HG02885 (cell line): ENCODE results near the gene SLC5A3.
A peak's percentile ranks its signal among the peaks of the same experiment; 100 is the strongest.

Experiments
- ATAC-seq: cut with Tn5 transposase; IDR thresholded peaks from one replicate; pipeline ENCODE4 v1.9.1; 2021; ENCODE audit warnings: mild to moderate bottlenecking; ENCODE audit not compliant: unreplicated experiment, poor library complexity

Gene SLC5A3

GRCh38 chr21:34073032-34073748 lies at the start of gene SLC5A3, which contains the start of gene MRPS6:
Gene SLC5A3 (plus strand): TSS chr21:34073578. CDS start chr21:34095199, 21,621 bp downstream.
Gene MRPS6 (plus strand): TSS chr21:34073578. CDS start chr21:34073701, 123 bp downstream.
- ATAC-seq = peak; percentile 79

DNA sequence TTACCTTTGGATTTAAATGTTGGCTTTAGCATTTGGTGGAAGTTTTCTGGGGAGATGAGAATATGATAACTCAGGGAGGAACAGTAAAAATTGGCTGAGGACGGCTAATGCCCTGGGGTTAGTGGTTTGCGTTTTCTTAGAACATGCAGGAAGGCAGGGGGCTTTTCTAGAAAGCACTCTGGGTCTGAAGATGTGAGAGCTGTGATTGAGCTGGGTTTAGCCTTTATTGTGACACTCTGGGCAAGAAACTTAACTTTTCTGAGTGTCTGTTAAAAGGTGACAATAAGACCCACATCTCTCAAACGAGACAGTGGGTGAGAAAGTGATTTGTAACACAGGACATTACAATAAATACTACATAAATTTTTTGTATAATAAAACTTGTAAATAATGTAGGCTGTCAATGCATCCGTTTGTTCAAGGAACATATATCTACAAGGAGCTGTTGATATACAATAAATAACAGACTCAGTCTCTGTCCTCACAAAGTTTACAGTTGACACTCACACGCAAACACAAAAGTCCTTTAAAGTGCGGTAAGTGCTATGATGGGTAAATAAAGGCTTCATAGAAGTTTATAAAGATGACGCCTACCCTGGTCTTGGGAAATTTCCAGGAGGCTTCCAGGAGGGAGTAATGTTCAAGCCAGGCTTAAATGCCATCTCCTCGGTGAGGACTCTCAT lies 49.5 kb upstream of the SLC5A3 start:
- no peak for ATAC-seq

DNA sequence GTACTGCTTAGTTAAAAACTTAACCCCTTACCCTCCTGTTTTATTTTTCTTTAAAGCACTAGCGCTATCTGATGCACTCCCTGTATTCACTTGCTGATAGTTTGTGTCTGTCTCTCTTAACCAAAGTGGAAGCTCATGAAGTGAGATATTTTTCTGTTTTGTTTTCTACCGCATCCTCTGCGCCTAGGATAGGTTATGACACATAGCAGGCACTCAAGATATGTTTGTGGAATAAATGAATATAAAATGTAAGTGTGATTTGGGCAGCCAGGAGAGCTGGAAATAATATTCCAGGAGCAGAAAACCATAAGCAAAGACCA lies 49.0 kb upstream of the SLC5A3 start:
- no peak for ATAC-seq

DNA sequence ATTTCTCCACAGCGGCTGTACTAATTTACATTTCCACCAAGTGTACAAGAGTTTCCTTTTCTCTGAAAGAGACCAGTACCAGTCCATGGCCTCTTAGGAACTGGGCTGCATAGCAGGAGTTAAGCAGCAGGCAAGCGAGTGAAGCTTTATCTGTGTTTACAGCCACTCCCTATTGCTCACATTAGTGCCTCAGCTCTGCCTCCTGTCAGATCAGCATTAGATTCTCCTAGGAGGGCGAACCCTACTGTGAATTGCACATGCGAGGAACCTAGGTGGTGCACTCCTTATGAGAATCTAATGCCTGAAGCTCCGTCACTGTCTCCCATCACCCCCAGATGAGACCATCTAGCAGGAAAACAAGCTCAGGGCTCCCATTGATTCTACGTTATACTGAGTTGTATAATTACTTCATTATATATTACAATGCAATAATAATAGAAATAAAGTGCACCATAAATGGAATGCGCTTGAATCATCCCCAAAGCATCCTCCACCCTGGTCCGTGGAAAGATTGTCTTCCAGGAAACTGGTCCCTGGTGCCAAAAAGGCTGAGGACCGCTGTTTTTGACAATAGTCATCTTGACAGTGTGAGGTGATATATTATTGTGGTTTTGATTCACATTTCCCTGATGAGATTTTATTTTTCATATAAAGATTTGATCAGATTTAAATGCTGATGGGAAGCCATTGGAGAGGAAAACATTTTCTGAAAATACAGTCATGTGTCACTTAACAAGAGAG lies 45.5 kb upstream of the SLC5A3 start:
- ATAC-seq = no peak

DNA sequence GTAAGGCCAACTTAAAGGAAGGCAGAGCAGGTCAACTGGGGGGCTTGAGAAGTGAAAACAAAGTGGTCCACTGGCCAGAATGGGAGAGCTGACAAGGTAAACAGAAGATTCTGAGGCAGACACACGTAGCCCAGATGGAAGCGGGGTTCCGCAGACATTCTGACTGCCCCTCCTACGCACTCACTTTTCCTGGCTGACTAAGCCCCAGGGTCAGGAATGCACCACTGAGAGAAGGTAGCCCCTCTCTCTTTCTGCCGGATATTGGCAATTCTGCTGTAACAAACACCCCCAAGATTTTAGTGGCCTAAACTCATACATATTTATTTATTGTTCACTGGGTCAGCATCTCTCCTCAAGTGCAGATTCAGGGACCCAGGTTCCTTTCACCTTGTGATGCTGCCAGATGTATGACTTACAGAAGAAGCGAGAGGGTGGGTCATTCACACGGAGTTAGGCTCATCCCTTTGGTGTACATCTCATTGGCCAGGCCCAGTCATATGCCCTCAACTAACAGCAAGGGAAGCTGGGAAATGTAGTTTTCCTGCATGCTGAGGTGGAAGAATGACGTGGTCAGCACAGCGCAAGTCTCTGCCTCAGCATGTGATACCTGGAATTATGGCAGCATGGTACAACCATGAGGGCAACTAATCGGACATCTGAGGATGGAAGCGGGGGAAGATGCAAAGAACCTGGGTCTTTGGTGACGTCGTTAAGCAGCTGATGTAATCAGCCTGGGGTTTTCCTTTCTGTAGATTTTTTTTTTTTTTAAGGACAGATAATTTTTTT lies 43.4 kb upstream of the SLC5A3 start:
- peak; percentile 98 for ATAC-seq

DNA sequence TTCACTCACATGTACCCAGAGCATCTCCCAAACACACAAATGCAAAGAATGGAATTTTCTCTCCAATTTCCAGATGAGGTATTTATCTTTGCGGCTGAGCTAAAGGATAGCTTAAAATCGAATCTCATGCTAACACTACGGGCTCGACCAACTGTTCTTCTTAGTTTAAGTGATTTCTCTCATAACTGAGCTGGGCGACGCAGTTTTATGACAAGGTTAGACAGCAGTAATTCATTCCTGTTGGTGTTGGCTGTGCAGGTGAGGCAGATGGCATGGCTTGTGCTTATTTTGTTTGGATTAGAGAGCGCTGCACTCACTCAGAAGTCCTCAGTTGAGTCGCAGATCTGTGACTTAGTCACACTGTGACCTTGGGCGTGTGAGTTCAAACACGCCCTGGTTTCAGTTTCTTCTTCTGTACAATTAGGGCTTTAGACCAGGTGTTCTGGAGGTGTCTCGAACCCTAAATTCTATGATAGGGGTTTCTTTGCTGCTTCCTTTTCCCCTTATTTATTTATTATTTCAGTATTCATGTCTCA lies 41.5 kb upstream of the SLC5A3 start:
- ATAC-seq = peak; percentile 47

- no peak for ATAC-seq
These were observed 38.9 kb upstream of the SLC5A3 start for GRCh38 chr21:34034369-34035014.

DNA sequence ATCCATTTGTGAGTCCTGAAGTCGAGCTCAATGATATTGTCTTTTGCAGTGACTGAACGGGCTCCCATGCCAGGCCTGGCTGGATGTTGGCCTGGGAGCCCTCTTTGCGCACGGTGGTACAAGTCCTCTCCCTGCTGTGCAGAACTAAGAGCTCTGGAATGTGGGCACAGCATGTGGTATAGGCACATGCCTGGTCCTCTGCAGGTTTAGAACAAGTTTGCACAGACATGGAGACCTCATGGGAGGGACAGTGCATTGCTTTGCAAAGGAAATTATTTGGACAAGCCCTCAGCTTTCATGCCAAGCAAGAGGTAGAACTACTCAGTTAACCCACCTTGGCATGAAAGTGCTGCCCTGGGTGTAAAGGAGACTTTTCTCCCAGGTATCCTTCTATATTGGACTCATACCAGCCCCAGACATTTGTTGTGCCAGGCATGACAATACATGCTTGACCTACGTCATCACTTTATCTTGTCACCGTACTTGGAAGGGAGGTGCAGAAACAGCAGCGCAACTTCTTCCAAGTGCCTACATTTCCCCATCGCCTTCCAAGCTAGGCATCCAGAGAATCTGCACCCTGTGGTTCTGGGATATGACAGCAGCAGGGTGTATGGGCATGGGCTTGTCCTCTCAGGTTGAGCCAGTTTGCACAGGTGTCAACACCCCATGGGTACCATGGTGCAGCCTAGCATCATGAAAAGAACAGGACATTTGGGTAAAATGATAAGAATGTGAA lies 37.6 kb upstream of the SLC5A3 start:
- no peak for ATAC-seq

DNA sequence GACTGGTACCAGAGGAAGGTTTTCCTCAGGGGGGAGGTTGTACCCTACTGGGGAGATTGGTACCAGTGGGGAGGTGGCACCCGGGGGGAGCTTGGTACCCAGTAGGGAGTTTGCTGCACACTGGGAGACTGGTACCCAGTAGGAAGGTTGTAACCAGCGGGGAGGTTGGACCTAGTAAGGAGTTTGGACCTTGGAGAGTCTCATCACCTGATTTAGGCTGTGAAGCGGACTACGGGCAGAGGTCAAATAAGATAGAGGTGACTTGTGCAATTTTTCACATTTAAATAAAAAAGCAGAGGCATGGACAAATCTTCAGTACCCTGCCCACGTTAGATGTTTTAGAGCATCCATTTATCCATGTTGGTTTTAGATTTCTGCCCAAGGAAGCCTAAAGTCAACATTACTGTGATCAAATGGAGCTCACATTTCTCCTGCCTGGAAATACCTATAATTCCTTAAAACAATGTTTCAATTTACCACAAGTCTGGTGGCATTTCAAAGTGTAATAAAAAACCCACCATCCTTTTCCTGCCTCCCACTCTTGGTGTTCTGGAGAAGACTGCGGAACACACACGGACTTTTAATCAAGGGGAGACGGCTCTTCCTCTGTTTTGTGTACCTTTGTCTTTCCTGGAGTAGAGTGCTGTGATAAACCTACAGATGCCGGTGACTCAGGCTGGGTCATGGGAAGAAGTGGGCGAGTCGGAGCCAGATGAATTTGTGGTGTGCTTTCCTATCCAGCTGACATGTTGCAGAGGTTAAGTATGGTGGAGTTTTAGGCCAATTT lies 36.2 kb upstream of the SLC5A3 start:
- no peak for ATAC-seq

- no peak for ATAC-seq
These were observed 33.5 kb upstream of the SLC5A3 start for GRCh38 chr21:34039678-34040382.

- ATAC-seq = no peak
These were observed 30.6 kb upstream of the SLC5A3 start for GRCh38 chr21:34042735-34043134.

DNA sequence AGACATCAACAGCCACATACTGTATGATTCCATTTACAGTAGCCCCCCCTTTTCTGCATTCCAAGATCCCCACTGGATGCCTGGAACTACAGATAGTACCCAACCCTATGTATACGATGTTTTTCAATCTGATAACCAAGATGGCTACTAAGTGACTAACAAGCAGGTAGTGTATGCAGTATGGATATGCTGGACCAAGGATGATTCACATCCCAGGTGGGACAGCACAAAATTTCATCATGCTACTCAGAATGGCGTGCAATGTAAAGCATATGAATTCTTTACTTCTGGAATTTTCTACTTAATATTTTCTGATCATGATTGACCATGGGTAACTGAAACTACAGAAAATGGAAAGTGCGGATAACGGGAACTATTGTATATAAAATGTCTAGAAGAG lies 30.0 kb upstream of the SLC5A3 start:
- ATAC-seq = no peak

- ATAC-seq = peak; percentile 68
These were observed 26.5 kb upstream of the SLC5A3 start for GRCh38 chr21:34046917-34047316.

- ATAC-seq = no peak
These were observed 25.5 kb upstream of the SLC5A3 start for GRCh38 chr21:34047835-34048234.

GRCh38 chr21:34052171-34052570 lies 21.2 kb upstream of the SLC5A3 start:
- ATAC-seq = no peak

DNA sequence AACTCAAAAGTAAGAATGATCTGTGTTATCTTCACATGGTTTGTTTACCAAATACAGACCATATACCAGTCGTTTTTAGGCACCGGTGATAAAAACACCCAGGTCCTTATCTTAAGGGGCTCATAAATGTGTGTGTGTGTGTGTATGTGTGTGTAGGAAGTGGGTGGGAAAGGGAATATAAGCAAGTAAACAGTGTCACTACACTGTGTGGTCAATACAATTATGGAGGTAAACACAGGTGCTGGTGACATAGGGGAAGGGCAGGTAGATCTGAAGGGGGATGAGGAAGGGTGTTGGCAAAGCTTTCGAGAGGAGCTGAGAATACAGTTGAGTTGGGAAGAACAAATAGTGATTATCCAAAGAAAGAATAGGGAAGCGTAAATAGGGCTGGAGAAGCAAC lies 19.1 kb upstream of the SLC5A3 start:
- no peak for ATAC-seq

DNA sequence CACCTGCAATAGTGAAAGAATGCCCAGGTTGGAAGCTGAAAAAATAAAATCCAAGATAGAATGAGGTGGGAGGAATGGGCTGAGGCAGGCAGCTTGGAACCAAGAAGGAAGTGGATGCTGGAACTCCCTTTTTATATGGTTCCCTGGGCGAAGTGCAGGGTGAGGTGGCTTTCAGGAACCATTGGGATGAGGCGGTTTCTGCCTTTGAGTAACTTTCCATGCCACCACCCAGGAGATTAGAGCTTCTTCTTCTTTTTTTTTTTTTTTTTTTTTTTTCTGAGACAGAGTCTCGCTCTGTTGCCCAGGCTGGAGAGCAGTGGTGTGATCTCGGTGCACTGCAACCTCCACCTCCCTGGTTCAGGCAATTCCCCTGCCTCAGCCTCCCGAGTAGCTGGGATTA lies 17.8 kb upstream of the SLC5A3 start:
- no peak for ATAC-seq

GRCh38 chr21:34061983-34062382 lies 11.4 kb upstream of the SLC5A3 start:
- peak; percentile 51 for ATAC-seq
